Thyroid gland (tissue), 4 donors: ENCODE results near the gene TSGA10. TPM values are rescaled to one million over a fixed set of nuclear protein-coding genes. Genes with fewer than 3 reads are reported as not detected.

Experiments used
- DNase-seq, 2 donors: peaks; one replicate each; pipeline ENCODE4 v3.0.0-alpha.2; 2019
- H3K27ac ChIP-seq, 3 donors: fragments of 200-600 bp; sonication (generic); 1 replicate in 2 of 3; 2 replicates in 1 of 3; pipeline ENCODE4 v1.5.1; 2016 to 2019; ENCODE audit warnings: mild to moderate bottlenecking in 1 of 3, moderate library complexity in 1 of 3
- H3K27me3 ChIP-seq: fragments of 200-600 bp; sonication (generic); one replicate; pipeline ENCODE4 v1.5.1; 2019
- H3K36me3 ChIP-seq, 2 donors: fragments of 200-600 bp; sonication (generic); one replicate each; pipeline ENCODE4 v1.5.1; 2016 to 2019
- H3K4me1 ChIP-seq, 2 donors: fragments of 200-600 bp; sonication (generic); one replicate each; pipeline ENCODE4 v1.5.1; 2017 to 2019
- H3K4me3 ChIP-seq, 3 donors: fragments of 200-600 bp; sonication (generic); replicated peaks in 1 of 3; 1 replicate in 2 of 3; 2 replicates in 1 of 3; pipeline ENCODE4 v1.5.1; 2016; ENCODE audit warnings: mild to moderate bottlenecking in 1 of 3
- H3K9me3 ChIP-seq: fragments of 200-600 bp; sonication (generic); one replicate; pipeline ENCODE4 v1.5.1; 2017
- CTCF ChIP-seq, 6 experiments: fragments of 200-600 bp in 3 of 6; fragments of 450-650 bp in 3 of 6; sonication (generic) in 3 of 6; IDR thresholded peaks; one replicate each; pipeline ENCODE4 v1.5.1; 2016 to 2019; ENCODE audit warnings: antibody characterized with exemption in 6 of 6, mild to moderate bottlenecking in 2 of 6, inconsistent platforms in 1 of 6, moderate library complexity in 1 of 6
- POLR2A ChIP-seq, 2 donors: fragments of 450-650 bp; IDR thresholded peaks; one replicate each; pipeline ENCODE4 v1.6.1; 2017; ENCODE audit warnings: antibody characterized with exemption in 2 of 2, mild to moderate bottlenecking in 2 of 2, moderate library complexity in 1 of 2
- WGBS, 2 donors: methylation state at CpG; one replicate each; pipeline ENCODE4 v1.1.5; 2017; 5-methylcytosine and 5-hydroxymethylcytosine counted together
- intact Hi-C: fragments of 100-400 bp; cut with DNase I; formaldehyde crosslinking; loops from one replicate; pipeline ENCODE4 v1.15.1; 2023
- small RNA-seq: library from RNA; depleted of rRNA; stranded (forward); fragments of <200 nt; gene quantifications from one replicate; pipeline ENCODE3, GENCODE V24; 2016
- total RNA-seq, 4 donors: library from RNA; depleted of rRNA; stranded (reverse); fragments of >200 nt; gene quantifications; one replicate each; pipeline ENCODE4 v1.2.3, GENCODE V29; 2016

Gene TSGA10
- total RNA-seq, 4 donors from 2014 or later: 16.5 to 35.0 (median 30.7) TPM

GRCh38 chr2:98959810-98960507 is 194.8 kb downstream of the TSGA10 start:
- Histone ChIP-seq H3K4me3 (no peak overlapping the region), H3K4me1 (no peaks in the 10 kb centered on the region), H3K9me3 (no peaks in the 10 kb centered on the region), H3K27ac (no peak overlapping the region), H3K36me3 (no peaks in the 10 kb centered on the region), H3K27me3 (no peaks in the 10 kb centered on the region)
- no peak for DNase-seq
- TF ChIP-seq POLR2A (IDR thresholded peaks at IDR 0.05) (no peak), CTCF (IDR thresholded peaks at IDR 0.05) (no peak)
- 73 to 78% methylated on average over 7 of the region's 7 CpGs for WGBS, 2 donors
- intact Hi-C loops: no loop called here

- WGBS, 2 donors: 83 to 86% methylated on average over 4 of the region's 4 CpGs
- intact Hi-C loops: no loop called here
- no peak for TF ChIP-seq CTCF (IDR thresholded peaks at IDR 0.05)
- TF ChIP-seq POLR2A (IDR thresholded peaks at IDR 0.05): no peak
These were observed 201.8 kb downstream of the TSGA10 start for GRCh38 chr2:98952966-98953365.

GRCh38 chr2:98948956-98949739 is 205.6 kb downstream of the TSGA10 start:
- WGBS, 2 donors: 45 to 46% methylated on average over 5 of the region's 5 CpGs
- DNase-seq: peak; percentile 86 to 89
- no peaks in the 10 kb centered on the region for H3K36me3 ChIP-seq
- intact Hi-C loops: no loop called here
- TF ChIP-seq POLR2A (IDR thresholded peaks at IDR 0.05): no peak
- TF ChIP-seq CTCF (IDR thresholded peaks at IDR 0.05): no peak
- no peaks in the 10 kb centered on the region for H3K9me3 ChIP-seq
- no peaks in the 10 kb centered on the region for H3K4me1 ChIP-seq
- no peak overlapping the region for H3K4me3 ChIP-seq
- H3K27me3 ChIP-seq: no peaks in the 10 kb centered on the region
- no peak overlapping the region for H3K27ac ChIP-seq

More at GRCh38 chr2:98952966-98953365, 201.8 kb downstream of the TSGA10 start:
- no peaks in the 10 kb centered on the region for H3K36me3 ChIP-seq
- DNase-seq: no peak
- no peaks in the 10 kb centered on the region for H3K4me1 ChIP-seq
- no peak overlapping the region for H3K27ac ChIP-seq
- no peaks in the 10 kb centered on the region for H3K9me3 ChIP-seq
- H3K27me3 ChIP-seq: no peaks in the 10 kb centered on the region
- H3K4me3 ChIP-seq: no peak overlapping the region

GRCh38 chr2:98947554-98947953 is 207.2 kb downstream of the TSGA10 start:
- H3K27ac ChIP-seq: no peak overlapping the region
- no peaks in the 10 kb centered on the region for H3K36me3 ChIP-seq
- H3K27me3 ChIP-seq: no peaks in the 10 kb centered on the region
- no peak overlapping the region for H3K4me3 ChIP-seq
- H3K4me1 ChIP-seq: no peaks in the 10 kb centered on the region
- H3K9me3 ChIP-seq: no peaks in the 10 kb centered on the region
- TF ChIP-seq CTCF (IDR thresholded peaks at IDR 0.05) (no peak), POLR2A (IDR thresholded peaks at IDR 0.05) (no peak)
- DNase-seq: no peak
- intact Hi-C loops: no loop called here
- 79 to 84% methylated on average over 8 of the region's 8 CpGs for WGBS, 2 donors

Small RNA genes within 50 kb of the gene (small RNA-seq; reads per million reads assigned to genes)
- gene AC092587.1: not detected

Other genes with a start within 250 kb of the TSGA10 start
- 10 to 100 TPM in 1 of 4 donors, 1 to 10 TPM in 3; 5.2 to 10.6 (median 8.1) TPM for gene CRACDL, start 218.7 kb downstream of the TSGA10 start, total RNA-seq
- gene C2orf15, start 13.2 kb downstream of the TSGA10 start, total RNA-seq: 1 to 10 TPM; 2.0 to 6.5 (median 4.3) TPM
- 10 to 100 TPM; 10.6 to 15.5 (median 12.7) TPM for gene LIPT1, start within 50 bp of the TSGA10 start, total RNA-seq
- 10 to 100 TPM; 20.8 to 39.6 (median 25.9) TPM for gene MITD1, start 26.1 kb upstream of the TSGA10 start, total RNA-seq
- gene MRPL30, start 26.2 kb upstream of the TSGA10 start, total RNA-seq: 10 to 100 TPM; 27.2 to 47.9 (median 37.0) TPM
- not detected for gene LYG2, start 100.7 kb upstream of the TSGA10 start, total RNA-seq
- 1 to 10 TPM in 2 of 4 donors, under 1 TPM in 1, not detected in 1; 0.40 to 2.0 (median 1.8) TPM for gene LYG1, start 146.3 kb upstream of the TSGA10 start, total RNA-seq
- gene TXNDC9, start 181.4 kb upstream of the TSGA10 start, total RNA-seq: 10 to 100 TPM; 36.7 to 56.0 (median 49.7) TPM
- gene EIF5B, start 182.4 kb upstream of the TSGA10 start, total RNA-seq: 10 to 100 TPM; 24.8 to 36.9 (median 29.8) TPM